ENCODE measurements around the gene FAM171A2.

The FAM171A2 gene

DNA sequence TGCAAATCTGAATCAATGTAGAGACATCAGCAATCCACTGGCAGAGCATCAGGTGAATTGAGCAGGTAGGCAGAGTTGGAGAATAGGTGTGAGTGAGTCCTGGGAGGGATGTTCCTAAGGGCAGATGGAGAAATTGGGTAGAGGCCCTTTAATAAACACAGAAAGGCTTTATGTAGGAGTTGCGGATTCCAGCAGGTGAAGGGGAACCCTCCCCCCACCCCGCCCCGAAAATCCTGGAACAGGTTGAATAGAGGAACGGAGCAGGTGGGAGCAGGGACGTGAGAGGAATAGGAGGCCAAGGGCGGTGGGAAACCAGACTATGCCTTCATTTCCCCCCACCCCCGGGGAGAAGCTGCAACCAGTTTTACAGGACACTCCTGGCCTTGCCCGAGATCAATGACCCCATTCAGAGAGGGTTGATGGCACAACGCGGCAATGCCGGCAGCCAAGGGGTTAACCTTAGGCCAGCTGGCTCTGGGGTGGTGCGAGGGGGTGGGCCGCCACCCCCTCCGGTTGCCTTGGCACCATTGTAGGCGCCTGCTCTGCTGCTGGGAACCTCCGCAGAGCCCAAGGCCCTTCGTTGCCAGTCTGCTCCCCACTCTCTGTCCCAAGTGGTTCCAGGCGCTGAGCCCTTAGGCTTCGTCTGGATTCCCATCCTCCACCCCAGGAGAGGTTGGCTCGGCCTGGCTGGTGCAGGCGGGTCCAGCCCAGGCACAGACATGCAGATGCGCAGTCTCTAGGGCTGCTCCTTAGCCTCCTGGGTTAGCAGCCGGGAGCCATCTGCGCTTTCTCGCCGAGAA is 56.1 kb downstream of the FAM171A2 start:
- DNase-seq (ENCODE audit: low spot score) (peak; percentile 79), FAIRE-seq (no peak)

DNA sequence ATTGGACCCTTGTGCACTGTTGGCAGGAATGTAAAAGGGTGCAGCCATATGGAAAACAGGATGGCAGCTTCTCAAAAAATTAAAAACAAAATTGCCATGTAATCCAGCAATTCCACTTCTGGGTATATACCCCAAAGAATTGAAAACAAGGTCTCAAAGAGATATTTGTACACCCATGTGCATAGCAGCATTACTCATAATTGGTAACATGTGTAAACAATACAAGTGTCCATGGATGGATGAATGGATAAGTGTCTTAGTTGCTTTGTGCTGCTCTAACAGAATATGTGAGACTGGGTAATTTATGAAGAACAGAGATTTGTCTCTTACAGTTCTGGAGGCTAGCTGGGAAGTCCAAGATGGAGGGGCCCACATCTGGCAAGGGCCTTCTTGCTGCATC is 59.0 kb downstream of the FAM171A2 start:
- FAIRE-seq (no peak), DNase-seq (ENCODE audit: low spot score) (no peak)

Measured in urothelium cell line (cell line).